HG03354 (cell line): Measurements from ENCODE around the gene FHL1.

Source experiments
- ATAC-seq: cut with Tn5 transposase; IDR thresholded peaks from one replicate; pipeline ENCODE4 v1.9.1; 2021; ENCODE audit warnings: mild to moderate bottlenecking; ENCODE audit not compliant: unreplicated experiment, poor library complexity, severe bottlenecking

The FHL1 gene

GRCh38 chrX:136183172-136183571 lies 35.8 kb downstream of the FHL1 start:
- ATAC-seq = no peak

DNA sequence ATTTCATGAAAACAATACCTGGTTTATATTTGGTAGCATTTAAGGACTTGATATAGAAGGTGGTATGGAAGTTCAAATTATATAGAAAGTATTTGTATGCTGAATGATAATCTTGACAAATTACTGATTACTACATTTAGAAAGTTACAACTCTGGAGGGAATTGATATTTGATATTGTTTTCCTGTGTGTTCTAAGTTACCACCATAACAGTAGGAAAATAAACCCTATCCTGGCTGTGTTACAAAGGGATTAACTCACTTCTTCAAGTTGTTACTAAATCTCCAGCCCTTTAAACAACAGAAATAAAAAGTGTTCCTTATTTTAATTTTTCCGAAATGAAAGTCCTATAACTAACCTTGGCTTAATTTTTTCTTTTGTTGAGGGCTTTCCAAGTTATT lies 36.6 kb downstream of the FHL1 start:
- ATAC-seq = no peak

GRCh38 chrX:136185401-136186022 lies 38.2 kb downstream of the FHL1 start:
- no peak for ATAC-seq

DNA sequence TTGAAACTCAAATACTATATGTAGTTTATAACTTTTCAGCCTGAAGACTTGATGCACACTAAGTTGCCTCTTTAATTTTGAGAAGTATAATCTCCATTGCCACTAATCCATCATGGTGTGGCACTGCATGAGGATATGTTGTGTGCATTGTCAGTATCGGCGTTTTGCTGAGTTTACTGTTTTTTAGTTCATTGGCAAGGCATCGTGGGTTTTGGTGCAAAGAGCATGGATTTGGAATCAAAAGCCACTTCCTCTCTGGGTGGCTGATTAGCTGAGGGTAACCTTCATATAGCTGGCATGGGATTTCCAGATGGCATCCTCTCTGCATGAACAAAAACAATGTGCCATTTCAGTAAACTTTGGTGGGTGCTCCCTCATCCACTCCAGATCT lies 38.7 kb downstream of the FHL1 start:
- no peak for ATAC-seq

- ATAC-seq = no peak
Observed at GRCh38 chrX:136189222-136189621, 41.9 kb downstream of the FHL1 start.

- ATAC-seq = no peak
Observed at GRCh38 chrX:136190038-136190713, 42.8 kb downstream of the FHL1 start.

GRCh38 chrX:136191171-136191570 lies 43.8 kb downstream of the FHL1 start:
- ATAC-seq = no peak

- ATAC-seq = no peak
Observed at GRCh38 chrX:136192135-136192534, 44.8 kb downstream of the FHL1 start.

- ATAC-seq = no peak
Observed at GRCh38 chrX:136192839-136193414, 45.6 kb downstream of the FHL1 start.

DNA sequence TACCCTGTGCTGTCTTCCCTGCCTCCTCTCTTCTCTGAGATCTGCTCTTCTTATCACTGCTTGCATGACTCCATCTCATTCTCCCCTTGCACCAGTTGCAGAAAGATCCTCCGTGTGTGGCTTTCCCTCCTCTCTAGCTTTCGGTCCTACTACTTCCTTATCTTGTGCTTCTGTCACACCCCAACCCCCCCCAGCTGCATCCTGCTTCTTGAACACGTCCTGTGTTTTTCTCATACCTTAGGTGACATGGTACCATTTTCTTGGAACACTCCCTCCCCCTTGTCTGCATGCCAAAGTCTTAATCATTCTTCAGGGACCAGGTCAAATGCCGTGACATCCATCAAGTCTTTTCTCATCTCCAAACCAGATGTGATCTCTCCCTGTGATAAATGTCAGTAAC lies 46.4 kb downstream of the FHL1 start:
- no peak for ATAC-seq

DNA sequence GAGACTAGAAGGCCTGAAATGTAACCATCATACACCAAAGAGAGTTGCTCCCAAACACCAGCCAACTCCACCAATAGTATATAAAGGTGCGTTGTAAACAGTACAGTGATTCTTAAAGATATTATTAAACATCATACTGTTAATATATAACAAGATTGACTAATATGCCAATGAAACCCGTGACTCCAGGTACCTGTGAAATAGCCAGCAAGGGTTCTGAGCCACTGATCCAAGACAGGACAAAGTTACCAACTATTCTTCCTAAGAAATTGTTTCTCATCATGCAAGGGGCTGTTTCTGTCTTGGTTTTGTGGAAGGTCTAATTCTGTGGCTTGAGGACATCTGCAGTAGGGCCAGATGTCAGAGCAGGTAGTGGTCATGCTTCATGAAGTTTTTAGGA lies 47.2 kb downstream of the FHL1 start:
- ATAC-seq = no peak

GRCh38 chrX:136195247-136195646 lies 47.9 kb downstream of the FHL1 start:
- no peak for ATAC-seq

DNA sequence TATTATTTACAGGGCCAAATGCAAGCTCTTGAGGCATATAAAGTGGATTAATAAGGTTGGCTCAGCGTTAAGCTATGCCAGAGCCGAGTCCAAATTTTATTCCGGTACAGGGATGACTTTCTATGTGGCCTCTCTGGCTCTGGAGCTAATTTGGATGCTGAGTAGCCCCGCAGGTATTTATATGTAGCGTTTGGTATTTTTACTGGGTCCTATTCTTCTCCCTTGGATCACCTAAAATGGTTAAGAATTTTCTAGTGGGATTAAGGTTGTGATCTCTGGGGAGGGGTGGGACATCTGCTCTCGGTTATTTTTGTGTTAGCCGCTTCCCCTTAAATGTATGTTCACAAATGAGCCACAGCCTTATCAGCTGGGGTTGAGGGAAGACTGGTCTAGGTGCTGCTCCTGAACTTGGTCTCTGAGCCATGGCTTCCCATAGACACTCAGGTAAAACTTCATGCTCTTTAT lies 49.4 kb downstream of the FHL1 start:
- no peak for ATAC-seq

DNA sequence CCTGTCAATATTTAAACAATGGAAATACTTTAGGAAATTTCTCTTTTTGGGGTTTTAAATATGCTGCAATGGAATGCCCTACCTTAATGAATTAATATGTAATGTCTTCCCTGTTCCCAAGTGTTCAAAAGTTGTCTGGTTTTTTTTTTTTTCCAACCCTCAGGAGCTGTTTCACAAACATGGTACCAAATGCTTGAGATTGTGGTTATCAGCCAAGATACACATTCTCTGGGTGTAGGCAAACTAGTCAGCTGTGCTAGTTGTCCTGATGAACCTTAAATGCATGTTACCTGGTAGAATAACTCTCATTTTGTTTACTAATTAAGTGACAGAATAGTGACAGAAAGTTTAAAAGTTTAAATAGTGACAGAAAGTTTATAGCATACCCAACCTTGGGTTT lies 50.7 kb downstream of the FHL1 start:
- ATAC-seq = no peak

GRCh38 chrX:136198678-136199243 lies 51.4 kb downstream of the FHL1 start:
- no peak for ATAC-seq

GRCh38 chrX:136199365-136199764 lies 52.0 kb downstream of the FHL1 start:
- no peak for ATAC-seq

- ATAC-seq = no peak
Observed at GRCh38 chrX:136200466-136200865, 53.1 kb downstream of the FHL1 start.

DNA sequence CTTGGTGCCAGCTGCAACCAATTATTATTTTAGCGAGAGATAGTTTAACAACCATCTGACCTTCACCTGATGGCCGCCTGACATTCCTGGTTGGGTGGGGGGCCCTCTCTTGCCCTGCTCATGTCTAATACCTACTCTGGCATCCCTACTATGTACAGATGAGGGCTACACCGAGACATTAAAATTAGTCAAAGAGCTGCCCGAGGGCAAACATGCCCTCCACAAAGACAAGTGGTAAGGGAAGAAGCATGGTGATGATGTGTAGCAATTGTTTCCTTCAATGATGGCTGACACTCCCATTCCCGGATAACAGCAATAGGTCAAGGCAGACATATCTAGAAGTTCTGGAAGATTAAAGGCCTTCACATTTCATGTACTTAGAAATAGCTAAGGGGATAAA lies 54.3 kb downstream of the FHL1 start:
- ATAC-seq = no peak

GRCh38 chrX:136202889-136203288 lies 55.6 kb downstream of the FHL1 start:
- no peak for ATAC-seq

- no peak for ATAC-seq
Observed at GRCh38 chrX:136203438-136203837, 56.1 kb downstream of the FHL1 start.

GRCh38 chrX:136203951-136204350 lies 56.6 kb downstream of the FHL1 start:
- no peak for ATAC-seq
